GM23248 (cell line): Measurements from ENCODE around the gene TIAM2. TPM values are rescaled to one million over a fixed set of nuclear protein-coding genes. Genes with fewer than 3 reads are reported as not detected.
A peak's percentile ranks its signal among the peaks of the same experiment; 100 is the strongest.

Source experiments
- DNase-seq: peaks from one replicate; pipeline ENCODE4 v3.0.0-alpha.2; 2015
- H2AFZ ChIP-seq: fragments of 200-600 bp; sonication (generic); 2 replicates; pipeline ENCODE4 v1.6.1; 2016; ENCODE audit warnings: antibody characterized with exemption
- H3F3A ChIP-seq: fragments of 200-600 bp; sonication (generic); 2 replicates; pipeline ENCODE4 v1.6.1; 2016; ENCODE audit warnings: mild to moderate bottlenecking, antibody characterized with exemption, mixed run types; ENCODE audit not compliant: insufficient read depth
- H3K27ac ChIP-seq: fragments of 200-600 bp; sonication (generic); 2 replicates; pipeline ENCODE4 v1.5.1; 2016; ENCODE audit warnings: mild to moderate bottlenecking
- H3K27me3 ChIP-seq: fragments of 200-600 bp; sonication (generic); replicated peaks from 2 replicates; pipeline ENCODE4 v1.6.1; 2016; ENCODE audit warnings: mild to moderate bottlenecking; ENCODE audit not compliant: insufficient read depth
- H3K36me3 ChIP-seq: fragments of 200-600 bp; sonication (generic); 2 replicates; pipeline ENCODE4 v1.6.1; 2016; ENCODE audit warnings: low read depth, mild to moderate bottlenecking
- H3K4me1 ChIP-seq: fragments of 200-600 bp; sonication (generic); 2 replicates; pipeline ENCODE4 v1.6.1; 2016; ENCODE audit warnings: mild to moderate bottlenecking; ENCODE audit not compliant: insufficient read depth
- H3K4me2 ChIP-seq: fragments of 200-600 bp; sonication (generic); one replicate; pipeline ENCODE4 v1.6.1; 2016; ENCODE audit warnings: mild to moderate bottlenecking; ENCODE audit not compliant: unreplicated experiment
- H3K4me3 ChIP-seq: fragments of 200-600 bp; sonication (generic); 2 replicates; pipeline ENCODE4 v1.5.1; 2016; ENCODE audit warnings: mild to moderate bottlenecking
- H3K79me2 ChIP-seq: fragments of 200-600 bp; sonication (generic); 2 replicates; pipeline ENCODE4 v1.6.1; 2016; ENCODE audit warnings: mild to moderate bottlenecking; ENCODE audit not compliant: insufficient read depth
- H3K9ac ChIP-seq: fragments of 200-600 bp; sonication (generic); 2 replicates; pipeline ENCODE4 v1.6.1; 2016; ENCODE audit warnings: mild to moderate bottlenecking
- H3K9me2 ChIP-seq: fragments of 200-600 bp; sonication (generic); 2 replicates; pipeline ENCODE4 v1.6.1; 2016; ENCODE audit warnings: mixed run types, mild to moderate bottlenecking, moderate library complexity; ENCODE audit not compliant: insufficient read depth
- H3K9me3 ChIP-seq: fragments of 200-600 bp; sonication (generic); one replicate; pipeline ENCODE4 v1.6.1; 2017; ENCODE audit warnings: low read depth
- H4K20me1 ChIP-seq: fragments of 200-600 bp; sonication (generic); 2 replicates; pipeline ENCODE4 v1.6.0; 2016; ENCODE audit not compliant: insufficient read depth
- EZH2 ChIP-seq: fragments of 200-600 bp; sonication (generic); IDR thresholded peaks from 2 replicates; pipeline ENCODE4 v1.6.1; 2018; ENCODE audit warnings: antibody characterized with exemption, mild to moderate bottlenecking; ENCODE audit not compliant: insufficient read depth, poor library complexity, severe bottlenecking
- EZH2phosphoT487 ChIP-seq: fragments of 200-600 bp; sonication (generic); IDR thresholded peaks from 2 replicates; pipeline ENCODE4 v1.6.1; 2018; ENCODE audit warnings: antibody characterized with exemption, moderate library complexity, mild to moderate bottlenecking, low read depth; ENCODE audit not compliant: insufficient read depth
- WGBS, 2 experiments: methylation state at CpG; one replicate each; pipeline ENCODE4 v1.1.6; 2015 to 2017; ENCODE audit warnings: low lambda C conversion rate in 2 of 2, low coverage in 1 of 2; ENCODE audit errors: missing lambda C conversion rate in 2 of 2; 5-methylcytosine and 5-hydroxymethylcytosine counted together
- in situ Hi-C: fragments of 300-500 bp; cut with MboI; formaldehyde crosslinking; loops from 2 replicates; pipeline ENCODE4 v1.15.0; 2020
- polyA plus RNA-seq: library from polyadenylated mRNA; unstranded; fragments of >200 nt; fragmentation: Nextera tagmentation; extraction: Ambion mirVana; gene quantifications from 2 replicates; pipeline ENCODE4 v1.2.1, GENCODE V29; 2016
- total RNA-seq: library from RNA; depleted of rRNA; stranded (reverse); fragments of >200 nt; shearing (Covaris generic); gene quantifications from 2 replicates; pipeline ENCODE4 v1.2.3, GENCODE V29; 2014

TIAM2 gene
- total and polyA plus RNA-seq, 2 experiments from 2014 or later: 2.4 to 2.6 TPM

DNA sequence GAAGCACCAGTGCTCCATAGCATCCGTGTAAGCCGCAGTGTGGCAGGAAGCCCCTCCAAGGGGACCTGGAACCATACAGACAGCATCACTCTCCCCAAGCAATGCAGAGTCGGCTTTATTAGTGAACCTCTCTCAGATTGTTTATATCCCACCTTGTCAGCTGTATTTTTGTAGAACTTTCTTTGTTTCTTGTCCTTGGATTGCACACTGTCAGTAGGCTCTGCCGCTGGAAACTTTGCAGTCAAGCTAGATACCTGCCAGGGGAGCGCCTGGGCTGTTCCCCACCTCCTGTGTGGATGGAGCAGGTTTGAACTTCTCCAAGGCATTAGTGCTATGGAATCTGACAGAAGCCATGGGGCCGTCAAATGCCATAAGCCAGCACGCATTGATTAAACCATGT is 250.1 kb downstream of the TIAM2 start:
- H3K36me3 ChIP-seq: no peaks in the 10 kb centered on the region
- no peaks in the 10 kb centered on the region for H3K4me1 ChIP-seq
- TF ChIP-seq EZH2phosphoT487 (no peak), EZH2 (no peak)
- H3K9ac ChIP-seq: no peak overlapping the region
- H3K9me2 ChIP-seq: no peaks in the 10 kb centered on the region
- H3K27me3 ChIP-seq: no peaks in the 10 kb centered on the region
- no peaks in the 10 kb centered on the region for H4K20me1 ChIP-seq
- 87 to 95% methylated on average over 7 of the region's 7 CpGs for WGBS, 2 experiments
- DNase-seq: no peak
- no peaks in the 10 kb centered on the region for H3K79me2 ChIP-seq
- H3K4me3 ChIP-seq: no peak overlapping the region
- no peaks in the 10 kb centered on the region for H3F3A ChIP-seq
- H3K27ac ChIP-seq: no peak overlapping the region
- H3K4me2 ChIP-seq: no peak overlapping the region
- H3K9me3 ChIP-seq: no peaks in the 10 kb centered on the region
- no peak overlapping the region for H2AFZ ChIP-seq
- in situ Hi-C loops: loop anchor here (5.0 to 10.0 kb wide), 2 partner anchors 68 to 320 kb away; no protein-coding TSS in a partner anchor

DNA sequence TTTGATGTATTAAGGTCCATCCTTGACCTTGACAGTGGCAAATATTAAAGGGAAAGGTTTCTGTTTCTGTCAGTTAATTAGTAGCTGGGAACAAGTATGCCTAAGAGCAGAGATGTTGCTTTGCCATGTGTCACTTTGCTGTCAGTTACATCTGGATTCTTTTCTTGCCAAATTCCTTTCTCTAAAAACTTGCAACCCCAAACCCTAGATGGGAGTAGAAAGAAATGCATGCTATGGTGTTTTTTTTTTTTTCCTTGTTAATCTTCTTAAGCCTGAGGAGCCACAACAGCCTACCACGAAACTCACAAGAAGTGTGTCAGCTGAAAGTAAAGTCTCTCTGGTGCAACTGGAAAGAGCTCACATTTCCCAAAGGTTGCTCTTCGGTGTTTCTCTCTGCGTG is 250.7 kb downstream of the TIAM2 start:
- H3F3A ChIP-seq: no peaks in the 10 kb centered on the region
- H3K79me2 ChIP-seq: no peaks in the 10 kb centered on the region
- no peak overlapping the region for H3K4me2 ChIP-seq
- H3K36me3 ChIP-seq: no peaks in the 10 kb centered on the region
- H3K9ac ChIP-seq: no peak overlapping the region
- no peaks in the 10 kb centered on the region for H3K4me1 ChIP-seq
- no peaks in the 10 kb centered on the region for H3K9me2 ChIP-seq
- 85 to 90% methylated on average over 3 of the region's 3 CpGs for WGBS, 2 experiments
- no peak overlapping the region for H3K27ac ChIP-seq
- TF ChIP-seq EZH2phosphoT487 (no peak), EZH2 (no peak)
- H3K4me3 ChIP-seq: no peak overlapping the region
- no peak overlapping the region for H2AFZ ChIP-seq
- H4K20me1 ChIP-seq: no peaks in the 10 kb centered on the region
- DNase-seq: no peak
- in situ Hi-C loops: loop anchor here (5.0 to 10.0 kb wide), 2 partner anchors 69 to 321 kb away; no protein-coding TSS in a partner anchor
- no peaks in the 10 kb centered on the region for H3K27me3 ChIP-seq
- H3K9me3 ChIP-seq: no peaks in the 10 kb centered on the region

DNA sequence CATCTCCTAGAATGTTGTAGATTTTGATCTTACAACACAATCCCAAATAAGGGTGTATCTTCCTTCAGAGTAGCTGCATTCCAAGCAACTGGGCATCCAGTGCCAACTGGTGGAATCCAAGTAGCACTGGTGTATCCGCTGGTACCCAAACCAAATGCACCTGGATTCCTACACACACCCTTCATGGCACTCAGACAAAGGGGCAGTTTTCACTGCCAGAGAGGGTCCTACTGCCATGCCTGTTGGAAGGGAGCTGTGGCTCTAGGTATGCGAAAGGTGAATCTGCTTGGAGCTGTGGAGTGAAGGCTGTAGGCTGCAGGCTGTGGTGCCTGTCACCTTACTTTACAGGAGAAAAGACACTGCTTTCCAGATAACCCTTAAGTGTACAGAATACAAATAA is 251.7 kb downstream of the TIAM2 start:
- H3K9me3 ChIP-seq: no peaks in the 10 kb centered on the region
- in situ Hi-C loops: loop anchor here (5.0 to 10.0 kb wide), 2 partner anchors 70 to 322 kb away; no protein-coding TSS in a partner anchor
- H3F3A ChIP-seq: no peaks in the 10 kb centered on the region
- no peak for TF ChIP-seq EZH2
- no peak for TF ChIP-seq EZH2phosphoT487
- no peak overlapping the region for H2AFZ ChIP-seq
- H3K4me2 ChIP-seq: no peak overlapping the region
- no peak overlapping the region for H3K9ac ChIP-seq
- WGBS, 2 experiments: 95 to 100% methylated on average over 2 of the region's 2 CpGs
- H3K79me2 ChIP-seq: no peaks in the 10 kb centered on the region
- H3K4me3 ChIP-seq: no peak overlapping the region
- no peak for DNase-seq
- no peak overlapping the region for H3K27ac ChIP-seq
- H3K9me2 ChIP-seq: no peaks in the 10 kb centered on the region
- no peaks in the 10 kb centered on the region for H3K27me3 ChIP-seq
- H4K20me1 ChIP-seq: no peaks in the 10 kb centered on the region
- H3K36me3 ChIP-seq: 0 out of 2 replicates have a peak, but pooled peaks cover 3% of the 10 kb centered on the region
- H3K4me1 ChIP-seq: no peaks in the 10 kb centered on the region

GRCh38 chr6:155247618-155248007 is 252.5 kb downstream of the TIAM2 start:
- no peaks in the 10 kb centered on the region for H3K9me3 ChIP-seq
- peak; percentile 2 for DNase-seq
- no peaks in the 10 kb centered on the region for H3K9me2 ChIP-seq
- H3K27ac ChIP-seq: no peak overlapping the region
- H3K9ac ChIP-seq: no peak overlapping the region
- WGBS, 2 experiments: 88% methylated on average over 5 of the region's 5 CpGs
- H2AFZ ChIP-seq: no peak overlapping the region
- no peaks in the 10 kb centered on the region for H3K4me1 ChIP-seq
- no peak for TF ChIP-seq EZH2phosphoT487
- no peak for TF ChIP-seq EZH2
- no peaks in the 10 kb centered on the region for H3K27me3 ChIP-seq
- H3K79me2 ChIP-seq: no peaks in the 10 kb centered on the region
- no peaks in the 10 kb centered on the region for H4K20me1 ChIP-seq
- 0 out of 2 replicates have a peak, but pooled peaks cover 3% of the 10 kb centered on the region for H3K36me3 ChIP-seq
- no peaks in the 10 kb centered on the region for H3F3A ChIP-seq
- no peak overlapping the region for H3K4me2 ChIP-seq
- in situ Hi-C loops: loop anchor here (5.0 to 10.0 kb wide), 2 partner anchors 70 to 323 kb away; no protein-coding TSS in a partner anchor
- no peak overlapping the region for H3K4me3 ChIP-seq
